Mammary epithelial cell (primary cell): ENCODE data around the gene FAM107B.
"Not testable (repeated sequence)": the region's sequence is repeated elsewhere in the genome, so short reads cannot be mapped to it uniquely, and the experiment has no call there.

Experiments
- EZH2 ChIP-seq: IDR thresholded peaks from 2 replicates; pipeline ENCODE4 v1.6.1; 2012; ENCODE audit warnings: low read length, inconsistent platforms, borderline replicate concordance
- TF ChIP-seq, protein P1 (sequence below), 2 donors: IDR thresholded peaks in 1 of 2; conservative IDR thresholded peaks in 1 of 2; 2 replicates each; pipeline ENCODE4 v1.5.1; 2011 to 2012; ENCODE audit warnings: inconsistent platforms in 2 of 2, low read length in 2 of 2, mild to moderate bottlenecking in 2 of 2, control low read depth in 1 of 2, low read depth in 1 of 2; ENCODE audit not compliant: insufficient read depth in 1 of 2; ENCODE audit errors: extremely low read depth in 1 of 2

DNA sequence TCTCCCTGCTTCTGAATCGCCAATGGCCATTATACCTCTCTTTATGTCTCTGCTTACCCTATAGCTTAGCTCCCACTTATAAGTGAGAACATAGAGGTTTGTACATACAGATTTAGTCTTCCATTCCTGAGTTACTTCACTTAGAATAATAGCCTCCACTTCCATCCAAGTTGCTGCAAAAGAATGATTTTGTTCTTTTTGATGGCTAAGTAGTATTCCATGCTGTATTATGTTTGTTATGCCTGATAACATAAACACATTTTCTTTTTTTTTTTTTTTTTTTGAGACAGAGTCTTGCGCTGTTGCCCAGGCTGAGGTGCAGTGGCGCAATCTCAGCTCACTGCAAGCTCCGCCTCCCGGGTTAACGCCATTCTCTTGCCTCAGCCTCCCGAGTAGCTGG, 42.0 kb upstream of the FAM107B start:
- TF ChIP-seq, protein P1, sequence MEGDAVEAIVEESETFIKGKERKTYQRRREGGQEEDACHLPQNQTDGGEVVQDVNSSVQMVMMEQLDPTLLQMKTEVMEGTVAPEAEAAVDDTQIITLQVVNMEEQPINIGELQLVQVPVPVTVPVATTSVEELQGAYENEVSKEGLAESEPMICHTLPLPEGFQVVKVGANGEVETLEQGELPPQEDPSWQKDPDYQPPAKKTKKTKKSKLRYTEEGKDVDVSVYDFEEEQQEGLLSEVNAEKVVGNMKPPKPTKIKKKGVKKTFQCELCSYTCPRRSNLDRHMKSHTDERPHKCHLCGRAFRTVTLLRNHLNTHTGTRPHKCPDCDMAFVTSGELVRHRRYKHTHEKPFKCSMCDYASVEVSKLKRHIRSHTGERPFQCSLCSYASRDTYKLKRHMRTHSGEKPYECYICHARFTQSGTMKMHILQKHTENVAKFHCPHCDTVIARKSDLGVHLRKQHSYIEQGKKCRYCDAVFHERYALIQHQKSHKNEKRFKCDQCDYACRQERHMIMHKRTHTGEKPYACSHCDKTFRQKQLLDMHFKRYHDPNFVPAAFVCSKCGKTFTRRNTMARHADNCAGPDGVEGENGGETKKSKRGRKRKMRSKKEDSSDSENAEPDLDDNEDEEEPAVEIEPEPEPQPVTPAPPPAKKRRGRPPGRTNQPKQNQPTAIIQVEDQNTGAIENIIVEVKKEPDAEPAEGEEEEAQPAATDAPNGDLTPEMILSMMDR (conservative IDR thresholded peaks at IDR 0.05 in 1 of 2, IDR thresholded peaks at IDR 0.05 in 1 of 2; ENCODE audit: extremely low read depth in 1 of 2, insufficient read depth in 1 of 2, low read depth in 1 of 2, low read length in 2 of 2) = not testable (repeated sequence)
- not testable (repeated sequence) for TF ChIP-seq EZH2
